GM12875 (cell line): Measurements from ENCODE around the gene SP6.

ENCODE experiments used
- H3K4me3 ChIP-seq: one replicate; pipeline ENCODE4 v1.5.1; 2011; ENCODE audit warnings: low read depth, low read length, control low read depth
- CTCF ChIP-seq: IDR thresholded peaks from 2 replicates; pipeline ENCODE4 v1.5.1; 2011; ENCODE audit warnings: low read depth, mild to moderate bottlenecking, control low read depth, inconsistent platforms, low read length, moderate library complexity, borderline replicate concordance; ENCODE audit not compliant: insufficient read depth

SP6 gene

GRCh38 chr17:47803201-47803600 lies 47.8 kb downstream of the SP6 start:
- TF ChIP-seq CTCF, result no peak
- no peak overlapping the region for H3K4me3 ChIP-seq

GRCh38 chr17:47802341-47803022 lies 48.5 kb downstream of the SP6 start:
- H3K4me3 ChIP-seq, result no peak overlapping the region
- TF ChIP-seq CTCF, result peak; percentile 75

- H3K4me3 ChIP-seq, result no peak overlapping the region
- TF ChIP-seq CTCF, result no peak
Observed at GRCh38 chr17:47801906-47802305, 49.1 kb downstream of the SP6 start.

GRCh38 chr17:47801176-47801765 lies 49.7 kb downstream of the SP6 start:
- no peak for TF ChIP-seq CTCF
- H3K4me3 ChIP-seq, result no peak overlapping the region

- TF ChIP-seq CTCF, result no peak
- H3K4me3 ChIP-seq, result no peak overlapping the region
Observed at GRCh38 chr17:47800686-47801085, 50.3 kb downstream of the SP6 start.

GRCh38 chr17:47797797-47798196 lies 53.2 kb downstream of the SP6 start:
- TF ChIP-seq CTCF, result no peak
- H3K4me3 ChIP-seq, result no peak overlapping the region
